HG02610 (cell line): ENCODE measurements around the gene WASF2.

ENCODE experiments used
- ATAC-seq: cut with Tn5 transposase; IDR thresholded peaks from one replicate; pipeline ENCODE4 v1.9.1; 2021; ENCODE audit warnings: mild to moderate bottlenecking, moderate library complexity; ENCODE audit not compliant: unreplicated experiment

WASF2 gene

DNA sequence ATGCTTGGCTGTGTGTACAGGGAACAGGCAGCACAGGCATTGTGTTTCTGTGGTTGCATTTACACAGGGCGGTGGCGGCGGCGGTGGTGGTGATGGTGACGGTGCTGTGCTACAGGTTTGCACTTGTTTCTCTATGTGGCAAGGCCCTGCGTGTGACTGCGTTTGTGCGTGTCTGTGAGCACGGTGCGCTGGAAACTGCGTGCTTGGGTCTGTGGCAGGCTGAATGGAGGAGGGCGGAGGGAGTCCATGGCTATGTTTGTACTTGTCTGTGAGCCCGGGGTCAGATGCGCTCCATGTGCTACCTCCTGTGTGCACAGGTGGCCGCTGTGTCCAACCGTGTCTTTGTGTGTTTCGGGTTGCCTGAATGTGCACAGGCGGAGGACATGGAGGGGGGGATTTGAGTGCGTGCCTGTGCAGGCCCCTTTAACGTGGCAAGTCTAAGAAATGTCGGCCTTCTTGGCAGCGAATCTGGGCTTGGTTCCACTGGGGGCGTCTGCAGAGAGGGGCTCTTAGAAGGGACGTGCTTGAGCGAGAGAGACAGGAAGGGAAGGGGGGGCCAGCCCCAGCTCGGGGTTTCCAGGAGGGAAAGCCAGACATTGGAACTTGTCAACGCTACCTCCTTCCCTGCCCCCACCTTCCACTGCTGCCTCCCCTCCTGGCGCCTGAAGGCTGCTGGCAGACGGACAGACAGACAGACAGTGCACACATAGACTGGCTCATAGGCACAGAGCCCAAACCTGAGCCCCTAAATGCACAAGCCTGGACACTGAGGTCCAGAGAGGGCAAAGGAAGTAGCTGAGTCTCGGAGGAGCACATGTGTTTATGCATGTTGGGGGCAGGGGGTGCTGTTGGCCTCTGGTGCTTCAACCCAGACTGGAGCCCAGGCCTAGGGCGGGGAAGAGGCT lies 32.7 kb upstream of the WASF2 start:
- no peak for ATAC-seq

DNA sequence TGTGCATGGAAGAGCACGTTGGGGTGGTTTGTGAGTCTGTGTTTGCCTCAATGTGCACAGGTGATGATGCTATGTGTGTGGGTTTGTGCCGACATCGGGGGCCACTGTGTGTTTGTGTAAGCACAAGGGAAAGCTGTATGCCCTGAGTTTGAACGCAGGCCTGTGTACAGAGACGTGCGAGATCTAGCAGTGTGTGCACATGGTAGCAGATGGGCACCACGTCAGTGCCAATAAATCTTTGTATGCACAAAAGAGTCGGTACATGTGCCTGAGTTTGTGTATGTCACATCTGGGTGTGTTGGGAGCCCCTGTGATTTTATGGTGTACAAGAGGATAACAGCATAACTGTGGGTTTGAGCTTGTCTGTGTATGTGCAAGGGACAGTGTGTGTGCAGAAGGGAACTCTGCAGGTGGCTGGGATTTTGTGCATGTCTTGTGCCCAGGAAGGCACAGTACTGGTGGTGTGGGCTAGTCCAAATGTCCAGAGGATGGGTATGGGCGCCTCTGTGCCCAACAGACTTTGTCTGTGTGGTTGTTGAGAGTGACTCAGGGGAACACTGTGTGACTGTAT lies 32.0 kb upstream of the WASF2 start:
- ATAC-seq: no peak

GRCh38 chr1:27521336-27521831 lies 31.4 kb upstream of the WASF2 start:
- no peak for ATAC-seq

DNA sequence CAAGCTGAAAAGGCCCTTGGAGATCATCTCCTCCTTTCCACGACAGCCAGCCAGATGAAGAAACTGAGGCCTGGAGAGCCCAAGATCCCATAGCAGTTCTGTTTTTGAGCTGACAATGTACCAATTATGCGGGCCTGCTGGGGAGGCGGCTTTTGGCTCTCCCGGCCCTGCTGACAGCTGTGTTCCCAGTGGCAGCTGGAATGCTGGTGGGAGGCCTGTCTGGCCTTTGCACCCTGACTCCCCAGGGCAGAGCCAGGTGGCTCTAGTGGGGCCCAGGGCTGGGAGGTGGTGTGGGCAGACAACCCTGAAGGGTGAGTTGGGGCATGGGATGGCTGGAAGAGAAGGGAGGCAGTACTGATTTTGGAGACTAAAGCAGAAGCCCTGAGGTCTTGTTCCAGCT lies 30.7 kb upstream of the WASF2 start:
- ATAC-seq: no peak

- no peak for ATAC-seq
These were observed 29.6 kb upstream of the WASF2 start for GRCh38 chr1:27519331-27520258.

GRCh38 chr1:27518808-27519207 lies 28.8 kb upstream of the WASF2 start:
- no peak for ATAC-seq

GRCh38 chr1:27517907-27518718 lies 28.1 kb upstream of the WASF2 start:
- ATAC-seq: no peak

- ATAC-seq: no peak
These were observed 27.3 kb upstream of the WASF2 start for GRCh38 chr1:27517301-27517700.

DNA sequence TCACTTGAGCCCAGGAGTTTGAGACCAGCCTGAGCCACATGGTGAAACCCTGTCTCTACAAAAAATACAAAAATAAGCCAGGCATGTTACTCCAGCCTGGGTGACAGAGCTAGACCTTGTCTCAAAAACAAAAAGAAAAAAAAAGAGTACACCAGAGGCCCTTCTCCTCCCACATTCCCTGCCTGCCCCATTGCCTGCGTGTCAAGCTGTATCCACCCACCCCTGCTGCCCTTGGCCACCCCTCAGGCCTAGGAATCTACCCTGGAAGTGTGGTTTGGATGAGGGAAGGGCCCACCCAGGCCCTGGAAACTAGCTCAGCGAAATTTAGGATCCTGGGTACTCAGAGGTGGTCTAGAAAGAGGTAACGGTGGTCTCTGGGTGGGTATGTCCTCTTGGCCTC lies 25.7 kb upstream of the WASF2 start:
- no peak for ATAC-seq

DNA sequence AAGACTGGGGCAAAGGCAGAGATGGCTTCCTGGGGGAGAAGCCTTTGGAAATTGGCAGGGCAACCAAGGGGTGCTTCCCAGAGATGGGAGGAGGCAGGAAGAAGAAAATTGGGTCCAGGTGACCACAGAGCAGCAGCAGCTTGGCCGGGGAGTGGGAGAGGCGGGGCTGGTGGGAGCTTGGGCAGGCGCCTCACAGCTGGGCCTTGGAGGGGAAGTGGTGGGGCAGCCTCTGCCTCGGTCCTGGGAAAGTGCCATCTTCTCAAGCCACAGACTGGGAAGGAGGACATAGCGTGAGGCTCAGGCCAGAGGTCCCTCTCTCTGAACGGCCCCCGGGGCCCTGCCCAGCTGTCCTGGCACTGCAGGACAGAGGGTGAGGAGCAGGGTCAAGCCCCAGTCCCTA lies 24.0 kb upstream of the WASF2 start:
- ATAC-seq: no peak

DNA sequence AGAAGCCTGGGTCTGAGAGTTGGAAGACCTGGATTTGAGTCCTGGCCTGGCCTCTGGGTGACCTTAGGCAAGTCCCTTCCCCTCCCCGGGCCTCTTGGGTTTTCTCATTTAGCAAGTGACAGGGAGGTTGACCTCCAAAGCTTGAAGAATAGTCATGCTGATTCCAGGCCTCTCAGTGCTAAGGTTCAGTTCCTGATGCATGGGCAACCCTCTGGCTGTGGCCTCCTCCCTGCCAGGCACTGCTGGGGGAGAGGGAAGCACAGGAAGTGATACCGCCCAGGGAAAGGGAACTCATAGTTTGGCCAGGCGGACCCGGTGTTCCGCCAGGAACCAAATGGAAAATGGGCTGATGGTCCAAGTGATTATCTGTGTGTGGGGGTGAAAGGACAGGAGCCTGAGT lies 23.6 kb upstream of the WASF2 start:
- ATAC-seq: no peak

DNA sequence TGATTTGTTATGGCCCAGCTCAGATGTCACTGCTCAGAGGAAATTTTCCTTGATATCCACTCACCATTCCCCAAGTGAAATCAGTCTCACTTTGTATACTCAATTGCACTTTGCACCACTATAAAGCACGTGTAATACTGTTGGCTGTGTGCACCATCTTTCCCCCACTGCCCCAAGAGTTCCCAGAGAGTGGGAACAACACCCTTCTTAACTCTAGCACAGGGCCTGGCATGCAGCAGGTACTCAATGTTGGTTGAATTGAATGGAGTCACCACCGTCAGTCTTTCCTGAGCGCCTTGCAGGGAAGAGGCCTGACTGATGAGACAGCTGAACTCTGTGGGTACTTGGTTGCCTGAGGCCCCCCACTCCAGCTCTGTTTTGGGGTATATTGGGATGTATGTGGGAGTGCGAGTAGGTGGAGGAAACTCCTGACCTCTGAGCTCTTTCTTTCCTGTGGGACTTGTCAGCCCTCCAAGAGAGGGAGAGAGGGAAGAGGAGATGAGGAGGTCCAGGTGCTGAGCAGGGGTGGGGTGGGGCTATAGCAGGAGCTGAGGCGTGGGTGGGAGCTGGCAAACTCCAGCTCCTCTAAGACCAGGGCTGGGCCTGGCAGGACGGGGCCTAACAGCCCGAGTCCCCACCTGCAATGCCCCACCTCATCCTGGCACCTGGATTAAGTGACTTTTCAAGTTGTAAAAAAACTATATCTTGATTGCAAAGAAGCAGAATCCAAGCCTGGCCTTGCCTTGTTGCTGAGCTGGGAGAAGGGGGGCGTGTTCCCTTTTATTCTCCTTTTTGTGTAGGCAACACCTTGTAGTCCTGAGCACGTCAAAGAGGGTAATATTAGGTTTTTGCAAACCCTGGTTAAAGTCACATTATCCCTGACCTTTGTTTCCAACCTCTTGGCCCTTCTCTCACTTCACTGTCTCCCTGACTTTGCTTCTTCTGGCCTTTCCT lies 19.4 kb upstream of the WASF2 start:
- ATAC-seq: no peak

DNA sequence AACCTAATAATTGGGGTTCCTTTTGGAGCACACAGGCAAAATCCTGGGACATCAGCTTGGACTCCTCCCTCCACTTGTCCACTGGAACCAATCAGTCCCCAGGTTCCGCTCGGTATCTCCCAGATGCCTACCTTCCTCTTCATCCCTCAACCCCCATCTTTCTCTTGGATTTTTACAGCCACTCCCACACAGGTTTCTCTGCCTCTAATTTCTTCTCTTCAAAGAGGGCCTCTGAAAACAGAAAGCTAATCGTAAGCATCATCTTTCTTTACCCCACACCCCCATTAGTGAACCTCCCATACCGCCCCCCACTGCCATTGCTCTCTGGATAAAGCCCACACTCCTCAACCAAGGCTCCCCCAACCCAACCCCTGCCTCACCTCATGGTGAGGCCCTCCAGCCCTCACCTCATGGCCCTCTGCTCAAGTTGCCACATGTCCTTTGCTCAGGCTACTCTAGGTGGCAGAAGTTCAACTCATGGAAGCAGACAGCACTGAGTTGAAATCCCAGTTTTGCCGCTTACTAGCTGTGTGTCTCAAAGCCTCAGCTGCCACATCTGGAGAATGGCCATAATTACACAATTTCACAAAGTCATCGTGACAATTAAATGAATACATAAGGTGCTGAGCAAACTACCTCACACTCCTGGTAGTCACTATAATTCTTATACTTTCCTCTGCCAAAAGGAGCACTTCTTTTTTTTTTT lies 18.1 kb upstream of the WASF2 start:
- no peak for ATAC-seq

DNA sequence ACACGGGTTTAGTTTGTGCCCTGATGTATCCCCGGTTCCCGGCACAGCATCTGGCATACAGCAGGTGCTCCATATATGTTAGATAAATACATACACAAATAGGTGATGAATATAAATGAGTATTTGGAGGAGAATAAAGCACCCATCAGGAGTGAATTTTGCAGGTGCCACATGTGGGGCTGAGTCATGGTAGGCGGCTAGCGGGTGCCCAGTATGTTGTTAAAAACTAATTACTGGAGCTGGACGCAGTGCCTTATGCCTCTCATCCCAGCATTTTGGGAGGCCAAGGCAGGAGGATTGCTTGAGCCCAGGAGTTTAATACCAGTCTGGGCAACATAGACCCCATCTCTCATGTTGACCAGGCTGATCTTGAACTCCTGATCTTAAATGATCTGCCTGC lies 16.7 kb upstream of the WASF2 start:
- no peak for ATAC-seq

DNA sequence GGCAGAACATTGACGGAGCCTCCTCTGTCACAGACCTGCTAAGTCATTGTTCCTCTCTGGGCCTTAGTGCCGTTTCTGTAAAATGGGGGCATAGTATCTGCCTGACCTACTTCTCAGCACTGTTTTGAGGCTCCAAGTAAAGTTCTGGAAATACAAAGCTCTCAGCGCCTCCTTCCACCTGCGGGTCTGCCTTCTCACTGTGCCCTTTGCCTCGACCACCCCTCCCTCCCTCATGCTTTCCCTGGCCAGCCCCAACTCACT lies 15.4 kb upstream of the WASF2 start:
- no peak for ATAC-seq

- ATAC-seq: no peak
These were observed 14.8 kb upstream of the WASF2 start for GRCh38 chr1:27504588-27505419.

DNA sequence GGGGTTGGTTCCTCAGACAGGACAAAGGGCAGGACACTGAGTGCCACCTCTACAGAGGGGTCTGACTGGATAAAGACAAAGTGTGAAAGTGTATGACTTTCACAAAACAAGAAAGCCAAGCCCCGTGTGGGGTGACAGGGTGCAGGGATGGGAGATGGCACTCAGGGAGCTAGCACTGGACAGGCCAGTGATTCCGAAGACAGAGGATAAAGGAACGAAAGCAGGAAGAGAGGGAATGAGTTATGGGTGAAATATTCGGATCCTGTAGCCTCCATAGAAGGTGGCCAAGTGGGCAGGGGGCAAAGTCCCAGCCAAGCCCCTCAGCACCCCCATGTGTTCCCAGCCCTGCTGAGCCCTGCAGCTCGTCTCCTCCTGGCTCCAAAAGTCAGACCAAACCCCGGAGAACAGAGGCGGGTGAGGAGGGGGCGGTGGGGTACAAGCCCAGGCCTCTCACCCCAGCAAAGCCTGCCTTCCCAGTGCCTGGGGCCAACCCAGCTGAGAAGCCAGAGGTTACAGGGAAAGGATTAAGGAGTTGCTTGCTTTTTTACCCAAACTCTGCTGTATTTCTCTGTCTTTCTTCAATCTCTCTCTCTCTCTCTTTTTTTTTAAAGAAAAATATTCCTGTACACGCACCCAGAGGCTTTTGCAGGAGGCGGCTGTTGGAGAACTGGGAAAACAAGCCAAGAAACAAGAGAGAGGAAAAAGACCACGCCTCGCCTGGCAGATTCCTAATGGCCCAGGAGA lies 14.0 kb upstream of the WASF2 start:
- no peak for ATAC-seq
